Subcutaneous adipose tissue (tissue), 4 donors: ENCODE data around the gene LTBP3. TPM values are rescaled to one million over a fixed set of nuclear protein-coding genes. Genes with fewer than 3 reads are reported as not detected.

Experiments used
- total RNA-seq, 4 donors: library from RNA; depleted of rRNA; stranded (reverse); fragments of >200 nt; gene quantifications; one replicate each; pipeline ENCODE4 v1.1.0, GENCODE V29; 2016
- TF ChIP-seq, protein P1 (sequence below): fragments of 450-650 bp; IDR thresholded peaks from one replicate; pipeline ENCODE4 v1.5.1; 2016; ENCODE audit warnings: low read depth, mild to moderate bottlenecking, control low read depth, antibody characterized with exemption, moderate library complexity

Gene LTBP3
- total RNA-seq, 4 donors from 2014 or later = 24.8 to 81.3 (median 77.3) TPM

DNA sequence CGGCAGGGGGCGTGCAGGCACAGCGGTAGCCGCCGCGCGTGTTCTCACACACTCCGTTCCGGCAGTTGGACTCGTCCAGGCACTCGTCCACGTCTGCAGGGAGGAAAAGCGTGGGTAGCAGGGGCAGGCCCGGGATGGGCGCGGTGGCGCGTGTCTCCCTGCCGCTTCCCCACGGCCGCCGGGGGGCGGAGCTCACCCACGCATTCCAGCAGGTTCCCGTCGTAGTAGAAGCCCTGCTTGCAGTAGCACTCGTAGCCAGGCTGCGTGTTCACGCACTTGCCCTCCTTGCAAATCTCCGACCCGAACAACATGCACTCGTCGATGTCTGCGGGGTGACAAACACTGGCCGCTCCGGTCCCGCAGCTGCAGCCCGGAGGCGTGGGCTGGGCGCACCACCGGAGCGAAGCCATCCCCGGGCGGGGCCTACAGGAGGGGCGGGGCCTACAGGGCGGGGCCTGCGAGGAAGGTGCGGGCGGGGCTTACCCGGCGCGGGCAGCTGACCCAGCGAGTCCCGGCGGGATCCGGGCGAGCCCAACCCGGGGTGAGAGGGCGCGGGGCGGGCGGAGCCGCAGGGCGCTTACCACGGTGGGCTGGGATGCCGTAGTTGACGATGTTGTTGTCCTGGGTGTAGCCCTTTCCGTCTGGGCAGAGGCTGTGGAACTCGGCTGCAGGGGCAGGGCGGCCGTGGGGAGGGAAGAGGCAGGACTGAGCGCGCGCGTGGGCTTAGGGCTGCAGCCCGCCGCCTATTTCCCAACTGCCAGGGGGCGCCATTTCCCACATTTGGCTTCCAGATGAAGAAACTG lies 17.7 kb downstream of the LTBP3 start:
- TF ChIP-seq, protein P1, sequence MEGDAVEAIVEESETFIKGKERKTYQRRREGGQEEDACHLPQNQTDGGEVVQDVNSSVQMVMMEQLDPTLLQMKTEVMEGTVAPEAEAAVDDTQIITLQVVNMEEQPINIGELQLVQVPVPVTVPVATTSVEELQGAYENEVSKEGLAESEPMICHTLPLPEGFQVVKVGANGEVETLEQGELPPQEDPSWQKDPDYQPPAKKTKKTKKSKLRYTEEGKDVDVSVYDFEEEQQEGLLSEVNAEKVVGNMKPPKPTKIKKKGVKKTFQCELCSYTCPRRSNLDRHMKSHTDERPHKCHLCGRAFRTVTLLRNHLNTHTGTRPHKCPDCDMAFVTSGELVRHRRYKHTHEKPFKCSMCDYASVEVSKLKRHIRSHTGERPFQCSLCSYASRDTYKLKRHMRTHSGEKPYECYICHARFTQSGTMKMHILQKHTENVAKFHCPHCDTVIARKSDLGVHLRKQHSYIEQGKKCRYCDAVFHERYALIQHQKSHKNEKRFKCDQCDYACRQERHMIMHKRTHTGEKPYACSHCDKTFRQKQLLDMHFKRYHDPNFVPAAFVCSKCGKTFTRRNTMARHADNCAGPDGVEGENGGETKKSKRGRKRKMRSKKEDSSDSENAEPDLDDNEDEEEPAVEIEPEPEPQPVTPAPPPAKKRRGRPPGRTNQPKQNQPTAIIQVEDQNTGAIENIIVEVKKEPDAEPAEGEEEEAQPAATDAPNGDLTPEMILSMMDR = no peak

DNA sequence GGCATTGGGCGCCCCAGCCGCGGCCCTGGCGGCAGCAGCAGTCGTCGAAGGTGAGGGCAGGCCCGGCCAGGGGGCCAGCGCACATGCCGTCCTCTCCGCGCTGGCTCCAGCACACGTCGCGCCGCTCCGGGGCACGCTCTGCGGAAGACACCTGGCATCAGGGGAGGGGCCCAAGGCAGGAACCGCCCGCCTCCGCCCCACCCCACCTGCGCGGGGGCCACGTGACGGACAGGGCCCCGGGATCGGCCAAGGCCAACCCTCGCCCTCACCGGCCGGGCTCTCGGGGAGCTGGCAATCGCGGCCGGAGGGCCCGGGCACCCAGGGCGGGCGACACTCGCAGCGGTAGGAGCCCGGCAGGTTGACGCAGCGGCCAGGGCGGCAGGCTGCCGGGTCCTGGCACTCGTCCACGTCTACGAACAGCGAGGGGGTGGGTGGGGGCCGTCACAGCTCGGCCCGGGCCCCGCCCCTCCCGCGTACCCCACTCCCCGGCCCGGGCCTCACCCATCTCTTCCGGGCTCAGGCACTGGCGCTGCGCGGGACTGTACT lies 18.3 kb downstream of the LTBP3 start:
- TF ChIP-seq, protein P1 = no peak

DNA sequence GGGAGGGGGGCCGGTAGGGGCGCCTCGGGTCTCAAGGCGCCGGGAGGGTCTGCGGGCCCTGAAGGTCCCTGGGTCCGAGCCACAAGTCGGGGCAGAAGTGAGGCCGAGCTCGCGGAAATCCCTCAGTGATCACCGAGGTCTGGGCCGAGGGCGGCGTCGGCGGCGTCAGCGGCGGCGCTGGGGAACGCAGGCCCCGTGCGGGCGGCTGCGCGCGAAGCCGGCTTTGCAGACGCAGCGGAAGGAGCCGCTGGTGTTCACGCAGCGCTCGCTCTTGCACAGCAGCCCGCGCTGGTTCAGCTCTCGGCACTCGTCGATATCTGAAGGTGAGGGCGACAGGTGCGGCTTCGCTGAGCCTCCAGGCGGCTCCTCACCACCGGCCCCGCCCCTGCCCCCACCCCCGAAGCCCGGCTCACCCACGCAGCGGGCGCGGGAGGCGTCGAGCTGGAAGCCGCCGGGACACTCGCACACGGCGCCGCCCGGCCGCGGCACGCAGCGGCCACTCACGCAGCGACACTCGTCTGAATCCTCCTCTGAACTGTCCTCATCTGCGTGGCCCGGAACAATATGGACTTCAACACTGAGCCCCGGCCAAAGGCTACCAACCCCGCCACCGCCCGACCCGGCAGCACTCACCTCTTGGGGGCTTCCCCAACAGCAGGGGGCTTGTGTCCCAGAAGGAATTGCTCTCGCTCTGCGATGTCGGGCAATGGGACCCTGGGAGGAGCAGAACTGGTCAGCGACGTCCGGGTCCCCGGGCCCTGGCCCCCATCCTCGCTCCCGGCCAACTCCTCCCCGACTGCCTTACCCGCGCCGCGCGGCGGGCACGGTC lies 19.0 kb downstream of the LTBP3 start:
- TF ChIP-seq, protein P1 = no peak

DNA sequence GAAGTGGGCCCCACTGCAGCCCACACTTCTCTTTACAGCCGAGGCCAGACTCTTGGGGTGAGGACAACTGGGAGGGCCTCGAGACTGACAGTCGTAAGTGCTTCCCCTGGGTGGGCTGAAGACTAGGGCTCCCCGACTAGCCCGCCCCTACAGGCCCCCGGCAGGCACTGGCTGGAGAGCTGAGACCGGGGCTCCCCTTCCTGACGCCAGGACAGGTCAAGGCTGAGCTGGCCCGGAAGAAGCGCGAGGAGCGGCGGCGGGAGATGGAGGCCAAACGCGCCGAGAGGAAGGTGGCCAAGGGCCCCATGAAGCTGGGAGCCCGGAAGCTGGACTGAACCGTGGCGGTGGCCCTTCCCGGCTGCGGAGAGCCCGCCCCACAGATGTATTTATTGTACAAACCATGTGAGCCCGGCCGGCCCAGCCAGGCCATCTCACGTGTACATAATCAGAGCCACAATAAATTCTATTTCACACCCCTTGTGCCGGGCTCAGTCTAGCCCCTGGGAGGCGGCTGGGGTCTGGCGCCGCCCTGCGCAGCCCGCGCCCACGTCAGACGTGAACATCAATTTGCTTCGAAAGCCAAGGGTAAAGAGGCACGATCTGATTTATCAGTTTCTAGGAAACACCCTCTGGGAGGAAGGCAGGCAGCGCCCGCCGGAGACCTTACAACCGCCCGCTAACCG lies 19.8 kb downstream of the LTBP3 start:
- TF ChIP-seq, protein P1 = no peak

DNA sequence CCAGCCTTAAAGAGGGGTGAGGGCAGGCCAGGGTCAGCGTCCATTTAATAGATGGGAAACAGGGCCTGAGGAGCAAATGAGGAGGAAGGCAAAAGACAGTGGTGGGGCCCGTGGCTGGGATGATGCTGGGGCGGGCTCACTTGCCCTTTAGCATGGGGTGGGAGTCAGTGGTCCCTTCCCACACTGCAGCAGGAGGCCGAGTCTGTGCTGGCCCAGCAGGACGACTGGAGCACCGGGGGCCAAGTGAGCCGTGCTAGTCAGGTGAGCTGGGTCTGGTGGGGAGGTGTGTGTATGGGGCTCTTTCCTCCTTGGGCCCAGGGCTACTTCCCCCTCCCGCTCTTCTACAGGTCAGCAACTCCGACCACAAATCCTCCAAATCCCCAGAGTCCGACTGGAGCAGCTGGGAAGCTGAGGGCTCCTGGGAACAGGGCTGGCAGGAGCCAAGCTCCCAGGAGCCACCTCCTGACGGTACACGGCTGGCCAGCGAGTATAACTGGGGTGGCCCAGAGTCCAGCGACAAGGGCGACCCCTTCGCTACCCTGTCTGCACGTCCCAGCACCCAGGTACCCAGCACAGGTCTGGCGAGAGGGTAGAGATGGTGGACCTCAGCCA lies 20.4 kb downstream of the LTBP3 start:
- TF ChIP-seq, protein P1 = no peak

DNA sequence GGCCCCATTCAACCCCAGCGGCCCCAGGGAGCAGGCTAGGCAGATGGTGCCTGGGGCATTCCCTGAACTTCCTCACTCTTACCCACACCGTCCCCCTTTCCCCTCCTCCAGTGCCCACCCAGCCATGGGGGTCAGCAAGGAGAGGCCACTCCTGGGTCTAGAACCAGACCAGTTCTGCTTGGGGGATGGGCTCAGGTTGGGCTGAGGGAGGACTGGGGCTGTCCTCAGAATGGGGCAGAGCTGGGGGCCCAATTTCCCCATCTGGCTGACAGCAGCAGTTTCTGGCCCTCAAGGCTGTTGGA lies 20.9 kb downstream of the LTBP3 start:
- TF ChIP-seq, protein P1 = no peak
